OCI-LY1 (cell line): Measurements from ENCODE around the gene DDX1.

Experiments
- H2AFZ ChIP-seq: fragments of 200-600 bp; sonication (generic), shearing (Covaris generic); 2 replicates; pipeline ENCODE4 v1.6.0; 2014; ENCODE audit warnings: antibody characterized with exemption, mild to moderate bottlenecking, low read length
- H3F3A ChIP-seq: fragments of 200-600 bp; sonication (generic), shearing (Covaris generic); 2 replicates; pipeline ENCODE4 v1.6.0; 2014; ENCODE audit warnings: mild to moderate bottlenecking, antibody characterized with exemption, low read length, moderate library complexity; ENCODE audit not compliant: insufficient read depth
- H3K27ac ChIP-seq: fragments of 200-600 bp; sonication (generic); 2 replicates; pipeline ENCODE4 v1.5.1; 2014; ENCODE audit warnings: low read length, mixed run types, mild to moderate bottlenecking, low read depth; ENCODE audit not compliant: poor library complexity, severe bottlenecking
- H3K27me3 ChIP-seq: fragments of 200-600 bp; sonication (generic); 2 replicates; pipeline ENCODE4 v1.6.0; 2014; ENCODE audit warnings: antibody characterized with exemption, mild to moderate bottlenecking, low read length, moderate library complexity; ENCODE audit not compliant: insufficient read depth
- H3K36me3 ChIP-seq: fragments of 200-600 bp; sonication (generic); 2 replicates; pipeline ENCODE4 v1.6.1; 2014; ENCODE audit warnings: mild to moderate bottlenecking, antibody characterized with exemption, low read length, moderate library complexity, mixed read lengths; ENCODE audit not compliant: insufficient read depth
- H3K4me1 ChIP-seq: fragments of 200-600 bp; sonication (generic); 2 replicates; pipeline ENCODE4 v1.5.1; 2014; ENCODE audit warnings: mild to moderate bottlenecking, low read length, moderate library complexity; ENCODE audit not compliant: insufficient read depth, severe bottlenecking
- H3K4me2 ChIP-seq: fragments of 200-600 bp; sonication (generic), shearing (Covaris generic); 2 replicates; pipeline ENCODE4 v1.6.1; 2014; ENCODE audit warnings: low read length
- H3K4me3 ChIP-seq: fragments of 200-600 bp; sonication (generic); 2 replicates; pipeline ENCODE4 v1.5.1; 2014; ENCODE audit warnings: low read length, low read depth, mild to moderate bottlenecking, mixed read lengths; ENCODE audit not compliant: poor library complexity, severe bottlenecking
- H3K79me2 ChIP-seq: fragments of 200-600 bp; shearing (Covaris generic); 2 replicates; pipeline ENCODE4 v1.6.1; 2016; ENCODE audit warnings: mixed run types, low read length, mixed read lengths; ENCODE audit not compliant: insufficient read depth
- H3K9ac ChIP-seq: fragments of 200-600 bp; sonication (generic), shearing (Covaris generic); 2 replicates; pipeline ENCODE4 v1.6.1; 2014; ENCODE audit warnings: mild to moderate bottlenecking, low read length, mixed read lengths
- H3K9me2 ChIP-seq: fragments of 200-600 bp; sonication (generic), shearing (Covaris generic); 2 replicates; pipeline ENCODE4 v1.6.1; 2014; ENCODE audit warnings: low read depth, mild to moderate bottlenecking, low read length, mixed read lengths
- H3K9me3 ChIP-seq: fragments of 200-600 bp; shearing (Covaris generic); 2 replicates; pipeline ENCODE4 v1.6.1; 2014; ENCODE audit warnings: low read length, mixed read lengths
- H4K20me1 ChIP-seq: fragments of 200-600 bp; sonication (generic), shearing (Covaris generic); 2 replicates; pipeline ENCODE4 v1.6.0; 2016; ENCODE audit warnings: mild to moderate bottlenecking, low read length; ENCODE audit not compliant: insufficient read depth
- EZH2 ChIP-seq: fragments of 200-600 bp; sonication (generic), shearing (Covaris generic); IDR thresholded peaks from 2 replicates; pipeline ENCODE4 v1.8.0; 2017; ENCODE audit warnings: borderline replicate concordance, mixed run types, mild to moderate bottlenecking, antibody characterized with exemption, low read length, moderate library complexity, mixed read lengths
- TF ChIP-seq, protein P1 (sequence below): fragments of 200-600 bp; sonication (generic), shearing (Covaris generic); IDR thresholded peaks from 2 replicates; pipeline ENCODE4 v1.5.1; 2017; ENCODE audit warnings: mild to moderate bottlenecking, antibody characterized with exemption, low read length, moderate library complexity, mixed read lengths

DDX1 gene

DNA sequence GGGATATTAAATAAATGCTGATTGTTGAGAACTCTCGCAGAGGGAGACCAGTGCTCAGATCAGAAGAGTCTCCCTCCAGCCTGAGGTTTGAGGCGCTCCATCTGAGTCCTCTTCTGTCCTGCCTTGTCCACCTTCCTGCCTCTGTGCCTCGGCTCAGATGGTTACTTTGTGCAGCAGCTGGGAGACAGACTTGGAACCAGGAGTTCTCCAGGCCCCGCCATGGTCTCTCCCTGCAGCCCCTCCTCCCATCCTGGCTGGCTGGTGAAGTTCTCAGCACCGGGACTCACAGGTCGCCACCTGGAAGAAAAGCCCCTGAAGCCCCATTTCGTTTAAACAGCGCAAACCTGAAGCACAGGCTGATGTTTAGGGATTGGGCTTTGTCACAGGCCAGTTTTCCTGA is 60.6 kb downstream of the DDX1 start:
- H3K9me2 ChIP-seq = no peaks in the 10 kb centered on the region
- H3K36me3 ChIP-seq = no peaks in the 10 kb centered on the region
- H3K9me3 ChIP-seq = no peaks in the 10 kb centered on the region
- no peak overlapping the region for H3K27ac ChIP-seq
- H3F3A ChIP-seq = no peaks in the 10 kb centered on the region
- no peaks in the 10 kb centered on the region for H3K27me3 ChIP-seq
- no peak overlapping the region for H3K9ac ChIP-seq
- H3K4me2 ChIP-seq = no peak overlapping the region
- no peaks in the 10 kb centered on the region for H3K4me1 ChIP-seq
- no peaks in the 10 kb centered on the region for H3K79me2 ChIP-seq
- no peak overlapping the region for H2AFZ ChIP-seq
- H4K20me1 ChIP-seq = no peaks in the 10 kb centered on the region
- TF ChIP-seq, protein P1, sequence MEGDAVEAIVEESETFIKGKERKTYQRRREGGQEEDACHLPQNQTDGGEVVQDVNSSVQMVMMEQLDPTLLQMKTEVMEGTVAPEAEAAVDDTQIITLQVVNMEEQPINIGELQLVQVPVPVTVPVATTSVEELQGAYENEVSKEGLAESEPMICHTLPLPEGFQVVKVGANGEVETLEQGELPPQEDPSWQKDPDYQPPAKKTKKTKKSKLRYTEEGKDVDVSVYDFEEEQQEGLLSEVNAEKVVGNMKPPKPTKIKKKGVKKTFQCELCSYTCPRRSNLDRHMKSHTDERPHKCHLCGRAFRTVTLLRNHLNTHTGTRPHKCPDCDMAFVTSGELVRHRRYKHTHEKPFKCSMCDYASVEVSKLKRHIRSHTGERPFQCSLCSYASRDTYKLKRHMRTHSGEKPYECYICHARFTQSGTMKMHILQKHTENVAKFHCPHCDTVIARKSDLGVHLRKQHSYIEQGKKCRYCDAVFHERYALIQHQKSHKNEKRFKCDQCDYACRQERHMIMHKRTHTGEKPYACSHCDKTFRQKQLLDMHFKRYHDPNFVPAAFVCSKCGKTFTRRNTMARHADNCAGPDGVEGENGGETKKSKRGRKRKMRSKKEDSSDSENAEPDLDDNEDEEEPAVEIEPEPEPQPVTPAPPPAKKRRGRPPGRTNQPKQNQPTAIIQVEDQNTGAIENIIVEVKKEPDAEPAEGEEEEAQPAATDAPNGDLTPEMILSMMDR = no peak
- TF ChIP-seq EZH2 = no peak
- no peak overlapping the region for H3K4me3 ChIP-seq

DNA sequence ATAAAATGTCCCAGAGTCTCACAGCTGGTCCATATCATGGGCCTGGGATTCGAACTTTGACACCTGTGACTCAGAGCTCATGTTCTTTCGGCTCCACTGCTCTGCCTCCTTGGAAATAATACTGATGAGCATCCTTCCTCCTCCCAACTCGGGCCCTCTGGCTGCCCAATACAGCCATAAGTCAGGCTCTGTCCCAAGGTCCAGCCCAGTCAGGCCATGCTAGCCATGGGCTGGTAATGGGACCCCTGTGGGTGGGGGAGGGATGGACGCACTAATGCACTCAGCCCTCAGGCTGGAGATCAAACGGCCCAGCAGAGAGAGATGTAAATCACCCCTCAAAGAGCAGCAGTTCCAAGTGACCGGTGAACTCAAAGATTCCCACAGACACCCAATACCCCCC is 61.1 kb downstream of the DDX1 start:
- Histone ChIP-seq H3K4me1 (no peaks in the 10 kb centered on the region), H3K27me3 (no peaks in the 10 kb centered on the region), H3K9me3 (no peaks in the 10 kb centered on the region), H3K79me2 (no peaks in the 10 kb centered on the region), H3K9ac (no peak overlapping the region), H3K9me2 (no peaks in the 10 kb centered on the region), H3K27ac (no peak overlapping the region), H3K36me3 (no peaks in the 10 kb centered on the region), H3K4me3 (no peak overlapping the region), H4K20me1 (no peaks in the 10 kb centered on the region), H3K4me2 (no peak overlapping the region), H2AFZ (no peak overlapping the region), H3F3A (no peaks in the 10 kb centered on the region)
- TF ChIP-seq, protein P1 = no peak
- TF ChIP-seq EZH2 = no peak

GRCh38 chr2:15653806-15654726 is 62.4 kb downstream of the DDX1 start:
- Histone ChIP-seq H3K4me1 (no peaks in the 10 kb centered on the region), H3K9ac (no peak overlapping the region), H3K9me3 (no peaks in the 10 kb centered on the region), H3K36me3 (no peaks in the 10 kb centered on the region), H3K9me2 (no peaks in the 10 kb centered on the region), H3K27ac (no peak overlapping the region), H2AFZ (no peak overlapping the region), H3K27me3 (no peaks in the 10 kb centered on the region), H3K4me2 (no peak overlapping the region), H3K4me3 (no peak overlapping the region), H3F3A (no peaks in the 10 kb centered on the region), H4K20me1 (no peaks in the 10 kb centered on the region), H3K79me2 (no peaks in the 10 kb centered on the region)
- TF ChIP-seq, protein P1 = no peak
- TF ChIP-seq EZH2 = no peak
